OCI-LY7 (cell line): ENCODE measurements around the gene ZKSCAN1. TPM values are rescaled to one million over a fixed set of nuclear protein-coding genes. Genes with fewer than 3 reads are reported as not detected.

Source experiments
- BruUV-seq: library from RNA; stranded (reverse); fragments of 400-500 nt; replicated peaks from 2 replicates; lab custom pipeline; 2021; lab: Mats Ljungman, UMichigan
- CTCF ChIA-PET: fragments of 300-600 bp; sonication (Branson Sonifier 250); formaldehyde crosslinking; loops from one replicate; lab custom pipeline; 2022; ENCODE audit warnings: antibody characterized with exemption; ENCODE audit not compliant: unreplicated experiment; lab: Charles Lee
- POLR2A ChIA-PET: fragments of 300-600 bp; sonication (Branson Sonifier 250); formaldehyde crosslinking; loops from one replicate; lab custom pipeline; 2022; ENCODE audit warnings: antibody characterized with exemption; lab: Charles Lee
- DNase-seq: peaks from one replicate; pipeline ENCODE4 v3.0.0-alpha.2; 2015; ENCODE audit warnings: low spot score
- H2AFZ ChIP-seq: fragments of 200-600 bp; sonication (generic), shearing (Covaris generic); 2 replicates; pipeline ENCODE4 v1.6.1; 2014; ENCODE audit warnings: mild to moderate bottlenecking, antibody characterized with exemption, low read length, moderate library complexity
- H3K27ac ChIP-seq: fragments of 200-600 bp; sonication (generic); 2 replicates; pipeline ENCODE4 v1.5.1; 2014; ENCODE audit warnings: mixed run types, low read depth, mild to moderate bottlenecking, moderate library complexity, low read length, inconsistent platforms; ENCODE audit not compliant: poor library complexity, severe bottlenecking
- H3K36me3 ChIP-seq: fragments of 200-600 bp; sonication (generic); 2 replicates; pipeline ENCODE4 v1.6.1; 2014; ENCODE audit warnings: mild to moderate bottlenecking, antibody characterized with exemption, low read length, moderate library complexity, mixed read lengths; ENCODE audit not compliant: insufficient read depth
- H3K4me1 ChIP-seq: fragments of 200-600 bp; sonication (generic); 2 replicates; pipeline ENCODE4 v1.5.1; 2014; ENCODE audit warnings: mild to moderate bottlenecking, low read length; ENCODE audit not compliant: insufficient read depth, poor library complexity, severe bottlenecking
- H3K4me2 ChIP-seq: fragments of 200-600 bp; sonication (generic); 2 replicates; pipeline ENCODE4 v1.6.1; 2014; ENCODE audit warnings: mild to moderate bottlenecking, low read length
- H3K4me3 ChIP-seq: fragments of 200-600 bp; sonication (generic); 2 replicates; pipeline ENCODE4 v1.5.1; 2014; ENCODE audit warnings: mild to moderate bottlenecking, low read depth, low read length; ENCODE audit not compliant: poor library complexity, severe bottlenecking
- H3K79me2 ChIP-seq: fragments of 200-600 bp; sonication (generic); 2 replicates; pipeline ENCODE4 v1.6.1; 2016; ENCODE audit warnings: low read depth, mild to moderate bottlenecking, low read length, moderate library complexity, mixed read lengths; ENCODE audit not compliant: insufficient read depth
- H3K9me2 ChIP-seq: fragments of 200-600 bp; sonication (generic); 2 replicates; pipeline ENCODE4 v1.6.1; 2016; ENCODE audit warnings: mild to moderate bottlenecking, low read length, mixed read lengths; ENCODE audit not compliant: insufficient read depth
- H3K9me3 ChIP-seq: fragments of 200-600 bp; sonication (generic); 2 replicates; pipeline ENCODE4 v1.6.1; 2014; ENCODE audit warnings: mild to moderate bottlenecking, mixed run types, low read length, mixed read lengths
- H4K20me1 ChIP-seq: fragments of 200-600 bp; sonication (generic); 2 replicates; pipeline ENCODE4 v1.6.1; 2014; ENCODE audit warnings: mild to moderate bottlenecking, antibody characterized with exemption, low read length, moderate library complexity, mixed read lengths; ENCODE audit not compliant: insufficient read depth
- CTCF ChIP-seq: fragments of 200-600 bp; sonication (generic); conservative IDR thresholded peaks from 2 replicates; pipeline ENCODE4 v1.5.1; 2014; ENCODE audit warnings: mild to moderate bottlenecking, antibody characterized with exemption, low read length, moderate library complexity, mixed read lengths
- EZH2phosphoT487 ChIP-seq: fragments of 200-600 bp; sonication (generic); IDR thresholded peaks from 2 replicates; pipeline ENCODE4 v1.6.1; 2018; ENCODE audit warnings: low read depth, borderline replicate concordance, mild to moderate bottlenecking, mixed run types, antibody characterized with exemption, low read length, moderate library complexity, mixed read lengths
- intact Hi-C: fragments of 100-400 bp; cut with micrococcal nuclease; formaldehyde crosslinking; loops from one replicate; pipeline ENCODE4 v1.10.0; 2022; ENCODE audit not compliant: unreplicated experiment
- total RNA-seq, 2 experiments: library from RNA; depleted of rRNA in 1 of 2; stranded (reverse); fragments of >200 nt in 1 of 2; shearing (Covaris generic) in 1 of 2; gene quantifications; 2 replicates each; pipeline ENCODE4 v1.2.3, GENCODE V29; 2014 to 2022

The ZKSCAN1 gene
- total RNA-seq, 2 experiments from 2014 or later, result 20.2 to 48.1 TPM

GRCh38 chr7:100027197-100027596, 11.8 kb downstream of the ZKSCAN1 start:
- no peaks in the 10 kb centered on the region for H3K79me2 ChIP-seq
- no peak overlapping the region for H3K27ac ChIP-seq
- H3K4me1 ChIP-seq, result no peaks in the 10 kb centered on the region
- no peaks in the 10 kb centered on the region for H3K9me2 ChIP-seq
- no peak overlapping the region for H2AFZ ChIP-seq
- H3K9me3 ChIP-seq, result no peaks in the 10 kb centered on the region
- H3K36me3 ChIP-seq, result peaks cover 87% of the 10 kb centered on the region
- no peak overlapping the region for H3K4me2 ChIP-seq
- CTCF ChIA-PET, result no interaction called here
- DNase-seq, result no peak
- TF ChIP-seq CTCF, result no peak
- no peak for TF ChIP-seq EZH2phosphoT487
- H4K20me1 ChIP-seq, result no peaks in the 10 kb centered on the region; the same call in 1 of the 2 replicates
- POLR2A ChIA-PET, result interaction anchor here (1.0 kb wide), 1 partner anchor 9 kb away, joined by 4 read pairs; no protein-coding TSS in a partner anchor
- intact Hi-C loops, result no loop called here
- H3K4me3 ChIP-seq, result no peak overlapping the region
- BruUV-seq, result no TSS peak

DNA sequence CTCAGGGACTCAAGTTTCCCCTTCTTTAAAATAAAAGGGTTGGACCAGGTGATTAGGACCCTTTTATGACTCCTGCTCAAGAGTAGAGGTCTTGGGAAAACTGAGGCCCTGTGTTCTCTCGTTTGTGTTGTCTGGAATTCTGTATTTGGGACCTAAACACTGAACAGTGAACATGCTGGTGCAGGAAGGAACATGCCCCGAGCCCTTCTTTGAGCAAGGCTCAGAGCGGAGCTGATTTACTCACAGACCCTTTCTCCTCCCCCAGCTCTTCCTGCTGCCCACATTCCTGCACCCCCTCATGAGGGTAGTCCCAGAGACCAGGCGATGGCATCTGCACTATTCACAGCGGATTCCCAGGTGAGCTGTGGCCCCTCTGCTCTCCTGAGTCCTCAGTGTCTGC, 14.2 kb downstream of the ZKSCAN1 start:
- no peaks in the 10 kb centered on the region; the same call in 1 of the 2 replicates for H4K20me1 ChIP-seq
- H3K4me3 ChIP-seq, result no peak overlapping the region
- ChIA-PET POLR2A (interaction anchor here (0.6 to 1.0 kb wide), 3 partner anchors 12 to 15 kb away, joined by 3 to 4 read pairs (median 3); partner anchors contain the start of gene ZKSCAN1), CTCF (no interaction called here)
- no peaks in the 10 kb centered on the region for H3K79me2 ChIP-seq
- intact Hi-C loops, result no loop called here
- H3K36me3 ChIP-seq, result peaks cover 83% of the 10 kb centered on the region
- no peak for DNase-seq
- TF ChIP-seq EZH2phosphoT487, result no peak
- no peak for TF ChIP-seq CTCF
- no peak overlapping the region for H3K27ac ChIP-seq
- no TSS peak for BruUV-seq
- H3K4me1 ChIP-seq, result no peaks in the 10 kb centered on the region
- H3K9me2 ChIP-seq, result no peaks in the 10 kb centered on the region
- no peak overlapping the region for H3K4me2 ChIP-seq
- no peaks in the 10 kb centered on the region for H3K9me3 ChIP-seq
- H2AFZ ChIP-seq, result no peak overlapping the region

- CTCF ChIA-PET, result no interaction called here
These were observed 18.1 kb downstream of the ZKSCAN1 start for GRCh38 chr7:100033526-100033925.

More at GRCh38 chr7:100033526-100033925, 18.1 kb downstream of the ZKSCAN1 start:
- DNase-seq, result no peak
- intact Hi-C loops, result no loop called here
- Histone ChIP-seq H3K27ac (no peak overlapping the region), H3K4me1 (no peaks in the 10 kb centered on the region), H3K79me2 (no peaks in the 10 kb centered on the region), H3K9me3 (no peaks in the 10 kb centered on the region), H3K36me3 (peaks cover 73% of the 10 kb centered on the region), H2AFZ (no peak overlapping the region), H3K4me3 (no peak overlapping the region), H4K20me1 (no peaks in the 10 kb centered on the region), H3K9me2 (no peaks in the 10 kb centered on the region), H3K4me2 (no peak overlapping the region)
- POLR2A ChIA-PET, result interaction anchor here (0.5 kb wide), 1 partner anchor 631 kb away, joined by 4 read pairs; no protein-coding TSS in a partner anchor
- no TSS peak for BruUV-seq
- TF ChIP-seq EZH2phosphoT487, result no peak
